Tibial nerve (tissue), 4 donors: ENCODE data around the gene ST6GALNAC6. TPM values are rescaled to one million over a fixed set of nuclear protein-coding genes. Genes with fewer than 3 reads are reported as not detected.

Source experiments
- DNase-seq, 2 donors: peaks; one replicate each; pipeline ENCODE4 v3.0.0-alpha.2; 2019; ENCODE audit warnings: low spot score in 2 of 2
- H3K27ac ChIP-seq, 4 donors: fragments of 200-600 bp; sonication (generic) in 3 of 4; one replicate each; pipeline ENCODE4 v1.5.1; 2017 to 2019; ENCODE audit warnings: mild to moderate bottlenecking in 1 of 4
- H3K27me3 ChIP-seq, 2 donors: fragments of 200-600 bp; sonication (generic) in 1 of 2; one replicate each; pipeline versions ENCODE4 v1.5.1 to v1.6.0; 2017 to 2019
- H3K36me3 ChIP-seq, 3 donors: fragments of 200-600 bp; sonication (generic); one replicate each; pipeline ENCODE4 v1.5.1; 2018 to 2019
- H3K4me1 ChIP-seq, 4 donors: fragments of 200-600 bp; sonication (generic) in 3 of 4; one replicate each; pipeline ENCODE4 v1.5.1; 2017 to 2019
- H3K4me3 ChIP-seq, 4 donors: fragments of 200-600 bp; sonication (generic) in 3 of 4; one replicate each; pipeline ENCODE4 v1.5.1; 2017 to 2019; ENCODE audit warnings: mild to moderate bottlenecking in 1 of 4, moderate library complexity in 1 of 4
- H3K9me3 ChIP-seq, 4 donors: fragments of 200-600 bp; sonication (generic) in 3 of 4; one replicate each; pipeline ENCODE4 v1.5.1; 2017 to 2019
- EP300 ChIP-seq, 2 donors: sonication (generic); formaldehyde crosslinking; IDR thresholded peaks; one replicate each; pipeline ENCODE4 v1.6.1; 2017; ENCODE audit warnings: antibody characterized with exemption in 2 of 2, mild to moderate bottlenecking in 1 of 2
- POLR2A ChIP-seq, 2 donors: fragments of 450-650 bp; IDR thresholded peaks; one replicate each; pipeline ENCODE4 v1.6.1; 2017; ENCODE audit warnings: antibody characterized with exemption in 2 of 2, mild to moderate bottlenecking in 2 of 2, moderate library complexity in 2 of 2
- WGBS, 2 donors: methylation state at CpG; one replicate each; pipeline ENCODE4 v1.1.5; 2018; 5-methylcytosine and 5-hydroxymethylcytosine counted together
- total RNA-seq, 4 donors: library from RNA; depleted of rRNA; stranded (reverse); fragments of >200 nt; gene quantifications; one replicate each; pipeline ENCODE4 v1.1.0, GENCODE V29; 2016
- TF ChIP-seq, protein P1 (sequence below), 5 experiments: fragments of 200-600 bp in 3 of 5; fragments of 450-650 bp in 2 of 5; sonication (generic) in 3 of 5; IDR thresholded peaks; one replicate each; pipeline ENCODE4 v1.5.1; 2016 to 2019; ENCODE audit warnings: antibody characterized with exemption in 5 of 5, mild to moderate bottlenecking in 3 of 5, moderate library complexity in 2 of 5

ST6GALNAC6 gene
- total RNA-seq, 4 donors from 2014 or later: 108 to 193 (median 172) TPM

DNA sequence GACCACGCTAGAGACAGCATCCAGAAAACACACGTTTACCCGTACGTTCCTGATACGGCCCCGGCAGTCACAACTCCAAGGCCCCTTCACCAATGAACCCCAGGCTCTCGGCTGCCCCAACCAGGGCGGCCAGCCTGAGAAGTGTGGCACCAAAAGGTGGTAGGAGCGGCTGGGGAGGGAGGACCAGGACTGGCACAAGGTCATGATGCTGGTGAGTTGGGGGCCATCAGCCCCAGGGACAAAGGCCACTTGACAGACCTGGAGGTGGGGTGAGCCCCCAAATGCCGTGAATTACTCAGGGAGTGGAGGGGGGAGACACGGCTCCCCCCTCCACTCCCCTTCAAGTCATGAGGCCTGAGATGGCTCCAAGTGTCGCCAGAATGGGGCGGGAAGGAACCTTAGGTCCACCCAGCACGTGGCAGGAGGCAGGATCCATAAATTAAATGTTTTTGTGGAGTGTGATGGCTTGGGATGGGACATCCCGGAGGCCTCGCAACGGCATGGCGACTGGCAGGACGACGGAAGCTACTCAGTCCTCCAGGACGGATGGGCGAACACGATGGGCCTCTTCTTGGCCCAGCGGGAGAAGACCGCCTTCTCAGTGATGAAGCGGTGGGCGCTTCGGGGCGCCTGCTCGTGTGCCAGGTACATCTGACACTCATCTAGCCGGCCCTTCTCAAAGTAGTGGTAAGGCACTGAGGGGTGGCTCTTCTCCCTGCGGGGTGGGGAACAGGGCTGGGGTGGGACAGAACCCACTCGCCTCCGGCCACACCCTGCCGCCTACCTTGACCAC is 8.7 kb upstream of the ST6GALNAC6 start:
- H3K36me3 ChIP-seq: peaks cover 0 to 48% (median 0%) of the 10 kb centered on the region in 3 donors
- peak overlapping the region in 3 of 4 donors; percentile 87 to 88 (median 88) for H3K27ac ChIP-seq
- H3K9me3 ChIP-seq: no peaks in the 10 kb centered on the region
- DNase-seq: no peak
- no peak for TF ChIP-seq POLR2A (IDR thresholded peaks at IDR 0.05)
- no peaks in the 10 kb centered on the region for H3K27me3 ChIP-seq
- WGBS, 2 donors: 87 to 88% methylated on average over 34 of the region's 35 CpGs
- no peak overlapping the region for H3K4me3 ChIP-seq
- peaks cover 0 to 65% (median 47%) of the 10 kb centered on the region in 4 donors for H3K4me1 ChIP-seq

DNA sequence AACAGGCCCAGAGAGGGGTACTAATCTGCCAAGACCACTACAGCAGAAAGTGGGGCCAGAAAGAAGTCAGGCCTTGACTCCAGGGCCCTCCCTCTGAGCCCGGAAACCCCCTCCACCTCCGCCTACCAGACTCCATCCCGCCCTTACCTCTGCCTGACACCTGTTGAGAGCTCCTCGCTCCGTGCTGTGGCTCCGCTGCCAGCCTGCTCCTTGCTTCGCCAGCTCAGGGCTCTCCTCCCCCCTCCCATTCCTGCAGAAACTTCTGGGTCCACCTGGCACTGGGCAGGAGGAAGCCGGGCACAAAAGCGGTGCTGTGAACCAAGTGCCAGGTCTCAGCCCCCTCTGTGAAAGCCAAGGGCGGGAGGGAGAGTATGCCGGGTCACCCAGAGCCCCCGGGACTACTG is 6.4 kb upstream of the ST6GALNAC6 start:
- Histone ChIP-seq H3K36me3 (peaks cover 0 to 25% (median 0%) of the 10 kb centered on the region in 3 donors), H3K27ac (peak overlapping the region; percentile 69 to 88 (median 88)), H3K4me3 (no peak overlapping the region), H3K27me3 (no peaks in the 10 kb centered on the region), H3K4me1 (peaks cover 0 to 82% (median 51%) of the 10 kb centered on the region in 4 donors), H3K9me3 (no peaks in the 10 kb centered on the region)
- 64 to 68% methylated on average over 12 of the region's 12 CpGs for WGBS, 2 donors
- no peak for TF ChIP-seq POLR2A (IDR thresholded peaks at IDR 0.05)
- TF ChIP-seq EP300 (IDR thresholded peaks at IDR 0.05): no peak
- no peak for DNase-seq

DNA sequence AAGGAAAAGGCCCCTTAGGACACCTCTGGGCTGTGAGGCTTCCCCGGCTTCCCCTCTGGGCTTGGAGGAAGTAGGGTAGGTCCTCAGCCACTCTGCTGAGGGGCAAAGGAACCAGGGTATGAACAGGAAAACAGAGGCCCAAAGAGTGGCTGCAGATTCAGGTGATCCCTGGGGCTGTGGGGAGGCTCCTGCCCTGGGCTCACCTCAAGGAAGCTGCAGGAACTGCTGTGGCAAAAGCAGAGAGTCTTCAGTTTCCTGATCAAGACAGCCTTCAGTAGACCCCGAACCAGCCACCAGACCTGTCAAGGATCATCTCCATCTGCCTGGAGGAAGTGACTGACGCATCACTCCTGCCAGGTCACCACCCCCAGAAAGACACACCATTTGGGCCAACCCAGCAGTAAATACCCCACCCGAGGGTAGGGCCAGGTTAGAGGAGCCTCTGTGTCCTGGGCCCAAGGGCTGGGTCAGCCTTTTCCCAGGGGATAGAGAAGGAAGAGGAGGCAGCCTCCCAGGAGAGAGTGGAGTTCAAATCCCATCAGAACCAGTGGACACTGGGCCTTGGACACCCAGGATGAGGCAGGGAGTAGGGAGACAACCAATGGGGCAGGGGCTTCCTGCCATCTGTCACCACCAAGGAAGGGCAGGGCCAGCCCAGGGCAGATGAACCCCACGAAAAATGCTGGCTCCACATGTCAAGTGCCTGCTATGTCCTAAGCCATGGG is 5.8 kb upstream of the ST6GALNAC6 start:
- Histone ChIP-seq H3K4me1 (peaks cover 0 to 82% (median 50%) of the 10 kb centered on the region in 4 donors), H3K9me3 (no peaks in the 10 kb centered on the region), H3K27me3 (no peaks in the 10 kb centered on the region), H3K4me3 (peak overlapping the region in 1 of 4 donors; percentile 4), H3K36me3 (peaks cover 0 to 19% (median 0%) of the 10 kb centered on the region in 3 donors), H3K27ac (peak overlapping the region; percentile 69 to 88 (median 88))
- TF ChIP-seq EP300 (IDR thresholded peaks at IDR 0.05): no peak
- TF ChIP-seq, protein P1, sequence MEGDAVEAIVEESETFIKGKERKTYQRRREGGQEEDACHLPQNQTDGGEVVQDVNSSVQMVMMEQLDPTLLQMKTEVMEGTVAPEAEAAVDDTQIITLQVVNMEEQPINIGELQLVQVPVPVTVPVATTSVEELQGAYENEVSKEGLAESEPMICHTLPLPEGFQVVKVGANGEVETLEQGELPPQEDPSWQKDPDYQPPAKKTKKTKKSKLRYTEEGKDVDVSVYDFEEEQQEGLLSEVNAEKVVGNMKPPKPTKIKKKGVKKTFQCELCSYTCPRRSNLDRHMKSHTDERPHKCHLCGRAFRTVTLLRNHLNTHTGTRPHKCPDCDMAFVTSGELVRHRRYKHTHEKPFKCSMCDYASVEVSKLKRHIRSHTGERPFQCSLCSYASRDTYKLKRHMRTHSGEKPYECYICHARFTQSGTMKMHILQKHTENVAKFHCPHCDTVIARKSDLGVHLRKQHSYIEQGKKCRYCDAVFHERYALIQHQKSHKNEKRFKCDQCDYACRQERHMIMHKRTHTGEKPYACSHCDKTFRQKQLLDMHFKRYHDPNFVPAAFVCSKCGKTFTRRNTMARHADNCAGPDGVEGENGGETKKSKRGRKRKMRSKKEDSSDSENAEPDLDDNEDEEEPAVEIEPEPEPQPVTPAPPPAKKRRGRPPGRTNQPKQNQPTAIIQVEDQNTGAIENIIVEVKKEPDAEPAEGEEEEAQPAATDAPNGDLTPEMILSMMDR (IDR thresholded peaks at IDR 0.05): no peak
- no peak for TF ChIP-seq POLR2A (IDR thresholded peaks at IDR 0.05)
- 61 to 85% methylated on average over 5 of the region's 5 CpGs for WGBS, 2 donors
- no peak for DNase-seq

DNA sequence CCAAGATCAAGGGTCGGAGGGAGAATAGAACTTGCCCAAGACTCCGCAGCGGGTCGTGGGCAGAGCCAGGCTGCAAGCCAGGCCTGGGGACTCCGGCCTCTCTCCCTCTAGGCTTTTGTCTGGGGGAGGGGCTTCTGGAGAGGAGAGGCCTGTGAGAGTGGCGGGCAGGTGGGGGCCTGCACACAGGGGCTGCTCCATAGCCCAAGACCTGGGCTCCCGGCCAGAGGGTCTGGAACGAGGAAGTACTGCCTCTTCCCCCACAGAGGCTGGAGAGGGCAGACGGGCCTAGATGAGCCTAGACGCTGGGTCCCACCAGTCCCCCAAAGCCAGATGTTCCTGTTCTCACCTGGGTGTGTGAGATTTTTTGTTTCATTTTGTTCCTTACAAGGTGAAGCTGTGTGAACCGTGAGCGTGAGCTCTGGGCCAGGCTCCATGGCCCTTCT is 5.2 kb upstream of the ST6GALNAC6 start:
- peaks cover 0 to 82% (median 55%) of the 10 kb centered on the region in 4 donors for H3K4me1 ChIP-seq
- no peak for DNase-seq
- H3K4me3 ChIP-seq: peak overlapping the region in 1 of 4 donors; percentile 4
- WGBS, 2 donors: 25 to 34% methylated on average over 12 of the region's 12 CpGs
- H3K27ac ChIP-seq: peak overlapping the region; percentile 69 to 88 (median 88)
- H3K36me3 ChIP-seq: peaks cover 0 to 13% (median 0%) of the 10 kb centered on the region in 3 donors
- H3K27me3 ChIP-seq: no peaks in the 10 kb centered on the region
- H3K9me3 ChIP-seq: no peaks in the 10 kb centered on the region
- TF ChIP-seq, protein P1 (IDR thresholded peaks at IDR 0.05): no peak
- TF ChIP-seq EP300 (IDR thresholded peaks at IDR 0.05) (no peak), POLR2A (IDR thresholded peaks at IDR 0.05) (no peak)

DNA sequence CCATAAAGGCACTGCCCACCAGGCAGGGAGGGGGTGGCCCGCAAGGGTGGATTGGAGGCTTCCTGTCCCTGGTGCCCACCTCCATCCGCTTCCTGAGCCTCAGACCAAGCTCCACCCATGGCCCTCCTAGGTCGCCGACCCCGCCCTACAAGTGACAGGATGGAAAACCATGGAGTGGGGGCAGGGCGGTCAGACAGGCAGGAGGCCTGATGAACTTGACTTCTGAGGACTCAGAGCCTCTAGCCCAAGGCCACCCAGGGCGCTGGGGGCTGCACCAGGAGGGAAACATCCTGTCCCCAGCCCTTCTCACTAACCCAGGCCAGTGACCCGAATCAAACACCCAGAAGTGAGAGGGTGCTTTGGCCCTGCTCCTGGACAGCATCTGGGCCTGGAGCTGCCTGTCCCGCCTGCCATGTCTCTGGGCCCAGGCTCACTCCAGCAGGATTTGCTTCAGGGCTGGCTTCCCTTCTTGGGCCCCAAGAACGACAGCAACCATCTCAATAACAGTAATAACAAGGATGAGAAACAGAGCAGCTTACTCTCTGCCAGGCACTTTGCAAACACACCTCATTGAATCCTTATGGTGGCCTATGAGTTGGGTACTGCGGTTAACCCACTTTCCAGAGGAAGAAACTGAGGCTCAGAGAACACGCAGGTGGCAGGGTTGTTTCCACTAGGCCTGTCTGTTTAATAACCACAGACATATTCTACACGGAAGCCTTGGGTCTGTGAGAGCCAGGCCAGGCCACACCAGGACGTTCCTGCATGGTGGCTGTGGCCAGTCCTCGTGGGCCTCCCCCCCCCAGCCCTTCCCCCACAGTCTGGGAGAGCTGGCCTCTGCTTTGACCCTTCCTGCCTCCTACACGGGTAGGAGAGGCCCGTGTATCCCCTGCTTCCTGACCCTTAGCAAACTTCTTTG is 4.4 kb upstream of the ST6GALNAC6 start:
- peak in 1 of 2 donors; percentile 62 for TF ChIP-seq EP300 (IDR thresholded peaks at IDR 0.05)
- TF ChIP-seq, protein P1 (IDR thresholded peaks at IDR 0.05): no peak
- no peak for TF ChIP-seq POLR2A (IDR thresholded peaks at IDR 0.05)
- H3K27ac ChIP-seq: peak overlapping the region; percentile 69 to 88 (median 88)
- peaks cover 0 to 82% (median 55%) of the 10 kb centered on the region in 4 donors for H3K4me1 ChIP-seq
- DNase-seq: peak; percentile 82 to 86
- H3K9me3 ChIP-seq: no peaks in the 10 kb centered on the region
- H3K36me3 ChIP-seq: peaks cover 0 to 11% (median 0%) of the 10 kb centered on the region in 3 donors
- no peak overlapping the region for H3K4me3 ChIP-seq
- 30 to 40% methylated on average over 16 to 17 of the region's 17 CpGs for WGBS, 2 donors
- no peaks in the 10 kb centered on the region for H3K27me3 ChIP-seq
